ENCODE measurements around the gene ZNF682.
"Not testable (repeated sequence)": the region's sequence is repeated elsewhere in the genome, so short reads cannot be mapped to it uniquely, and the experiment has no call there.

The ZNF682 gene

GRCh38 chr19:20072936-20073335 lies 33.6 kb upstream of the ZNF682 start:
- DNase-seq (ENCODE audit: low spot score): no peak
- TF ChIP-seq CTCF (IDR thresholded peaks at IDR 0.05; ENCODE audit: extremely low read depth, insufficient read depth, missing control alignments): no peak
- in situ Hi-C loops (cut with MboI; ENCODE audit: low pct_unique_long_range_greater_than_20kb, low sequenced_read_pairs, unreplicated experiment): no loop called here

- DNase-seq (ENCODE audit: low spot score): no peak
- no peak for TF ChIP-seq CTCF (IDR thresholded peaks at IDR 0.05; ENCODE audit: extremely low read depth, insufficient read depth, missing control alignments)
- in situ Hi-C loops (cut with MboI; ENCODE audit: low pct_unique_long_range_greater_than_20kb, low sequenced_read_pairs, unreplicated experiment): no loop called here
These were observed 31.4 kb upstream of the ZNF682 start for GRCh38 chr19:20070691-20071090.

GRCh38 chr19:20068559-20068958 lies 29.3 kb upstream of the ZNF682 start:
- DNase-seq (ENCODE audit: low spot score); in situ Hi-C loops (cut with MboI; ENCODE audit: low pct_unique_long_range_greater_than_20kb, low sequenced_read_pairs, unreplicated experiment): not testable (repeated sequence)

DNA sequence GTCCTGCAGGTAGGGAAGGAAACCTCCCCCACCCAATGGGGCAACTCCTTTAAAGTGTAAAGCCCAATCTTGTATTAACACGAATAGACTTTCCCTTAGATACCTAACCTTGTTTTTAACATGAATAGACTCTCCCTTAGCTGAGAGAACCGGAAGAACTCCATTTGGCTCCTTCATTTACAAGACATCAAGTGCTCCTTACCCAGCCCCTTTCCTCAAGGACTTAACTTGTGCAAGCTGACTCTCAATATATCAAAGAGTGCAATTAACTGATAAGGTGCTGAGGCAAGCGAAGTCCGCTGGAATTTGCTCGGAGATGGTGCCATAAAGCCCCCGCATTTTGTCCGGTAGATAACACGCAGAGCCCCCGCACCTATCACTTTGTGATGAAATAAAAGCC lies 28.6 kb upstream of the ZNF682 start:
- no peak for DNase-seq (ENCODE audit: low spot score)
- TF ChIP-seq CTCF (IDR thresholded peaks at IDR 0.05; ENCODE audit: extremely low read depth, insufficient read depth, missing control alignments): no peak
- in situ Hi-C loops (cut with MboI; ENCODE audit: low pct_unique_long_range_greater_than_20kb, low sequenced_read_pairs, unreplicated experiment): no loop called here

GRCh38 chr19:20066861-20067260 lies 27.6 kb upstream of the ZNF682 start:
- no peak for DNase-seq (ENCODE audit: low spot score)
- in situ Hi-C loops (cut with MboI; ENCODE audit: low pct_unique_long_range_greater_than_20kb, low sequenced_read_pairs, unreplicated experiment): no loop called here
- no peak for TF ChIP-seq CTCF (IDR thresholded peaks at IDR 0.05; ENCODE audit: extremely low read depth, insufficient read depth, missing control alignments)

DNA sequence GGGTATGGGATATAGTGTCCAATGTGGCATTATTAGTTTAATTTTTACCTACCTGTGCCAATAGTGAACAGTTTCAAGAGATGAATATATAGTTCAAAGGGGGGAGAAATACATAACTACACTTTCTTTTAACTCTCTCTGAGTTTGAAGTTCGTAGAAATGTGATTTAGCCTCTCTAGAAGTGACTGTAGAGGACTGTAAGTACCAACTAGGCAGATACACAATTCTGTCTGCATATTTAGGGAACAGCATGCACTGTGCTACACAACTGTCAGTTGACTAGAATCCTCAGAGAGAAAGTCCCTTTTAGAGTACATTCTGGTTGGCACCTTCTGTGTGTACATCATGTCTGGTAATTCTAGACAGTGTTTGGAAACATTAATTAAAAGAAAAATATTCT lies 21.0 kb upstream of the ZNF682 start:
- in situ Hi-C loops (cut with MboI; ENCODE audit: low pct_unique_long_range_greater_than_20kb, low sequenced_read_pairs, unreplicated experiment): no loop called here
- no peak for DNase-seq (ENCODE audit: low spot score)
- no peak for TF ChIP-seq CTCF (IDR thresholded peaks at IDR 0.05; ENCODE audit: extremely low read depth, insufficient read depth, missing control alignments)

GRCh38 chr19:20058738-20059137 lies 19.4 kb upstream of the ZNF682 start:
- DNase-seq (ENCODE audit: low spot score); in situ Hi-C loops (cut with MboI; ENCODE audit: low pct_unique_long_range_greater_than_20kb, low sequenced_read_pairs, unreplicated experiment): not testable (repeated sequence)
